Measurements from ENCODE around the gene ASXL1. TPM values are rescaled to one million over a fixed set of nuclear protein-coding genes. Genes with fewer than 3 reads are reported as not detected.

The ASXL1 gene
- total and polyA plus RNA-seq, 9 donors, result 31.6 to 85.1 (median 67.9) TPM

GRCh38 chr20:32356622-32357374 is 1.3 kb upstream of the ASXL1 start:
- Histone ChIP-seq H3K27me3 (no peaks in the 10 kb centered on the region), H3K9me3 (no peaks in the 10 kb centered on the region), H3K4me3 (peak overlapping the region; percentile 87), H3K36me3 (no peaks in the 10 kb centered on the region), H3K27ac (peak overlapping the region in 1 of 2 donors; percentile 96), H3K4me1 (ENCODE audit: insufficient read depth) (peaks cover 7% of the 10 kb centered on the region)
- intact Hi-C loops (cut with DNase I), result loop anchor here in 1 of 4 donors (5.0 kb wide), 1 partner anchor 126 kb away; no protein-coding TSS in a partner anchor
- no peak for DNase-seq
- TF ChIP-seq POLR2A (IDR thresholded peaks at IDR 0.05) (no peak), EP300 (IDR thresholded peaks at IDR 0.05) (no peak), CTCF (IDR thresholded peaks at IDR 0.05) (no peak)
- WGBS, 3 donors, result 10 to 15% (median 12%) methylated on average over 13 of the region's 13 CpGs

GRCh38 chr20:32357375-32357868 is 709 bp upstream of the ASXL1 start:
- 0 to 1% (median 0%) methylated on average over 11 of the region's 11 CpGs for WGBS, 3 donors

GRCh38 chr20:32358632-32358882 is 426 bp downstream of the ASXL1 start:
- no peak for DNase-seq
- TF ChIP-seq CTCF (IDR thresholded peaks at IDR 0.05) (no peak), POLR2A (IDR thresholded peaks at IDR 0.05) (no peak), EP300 (IDR thresholded peaks at IDR 0.05) (no peak)
- H3K4me3 ChIP-seq, result peak overlapping the region; percentile 87
- 0 to 1% (median 0%) methylated on average over 5 to 34 of the region's 35 CpGs for WGBS, 3 donors
- peak overlapping the region; percentile 87 to 96 for H3K27ac ChIP-seq
- H3K36me3 ChIP-seq, result no peaks in the 10 kb centered on the region
- intact Hi-C loops (cut with DNase I), result loop anchor here in 1 of 4 donors (5.0 kb wide), 1 partner anchor 124 kb away; no protein-coding TSS in a partner anchor
- H3K27me3 ChIP-seq, result no peaks in the 10 kb centered on the region
- peaks cover 10% of the 10 kb centered on the region for H3K4me1 ChIP-seq (ENCODE audit: insufficient read depth)
- H3K9me3 ChIP-seq, result no peaks in the 10 kb centered on the region

More at GRCh38 chr20:32357375-32357868, 709 bp upstream of the ASXL1 start:
- Histone ChIP-seq H3K27me3 (no peaks in the 10 kb centered on the region), H3K27ac (peak overlapping the region; percentile 55 to 96), H3K4me1 (ENCODE audit: insufficient read depth) (peaks cover 8% of the 10 kb centered on the region), H3K4me3 (peak overlapping the region; percentile 87), H3K9me3 (no peaks in the 10 kb centered on the region), H3K36me3 (no peaks in the 10 kb centered on the region)
- intact Hi-C loops (cut with DNase I), result loop anchor here in 1 of 4 donors (5.0 kb wide), 1 partner anchor 125 kb away; no protein-coding TSS in a partner anchor
- DNase-seq, result peak in 3 of 5 donors; percentile 33 to 42 (median 37)
- TF ChIP-seq CTCF (IDR thresholded peaks at IDR 0.05), result no peak
- TF ChIP-seq POLR2A (IDR thresholded peaks at IDR 0.05), result no peak
- no peak for TF ChIP-seq EP300 (IDR thresholded peaks at IDR 0.05)

GRCh38 chr20:32358883-32359632 is 927 bp downstream of the ASXL1 start:
- Histone ChIP-seq H3K4me1 (ENCODE audit: insufficient read depth) (peaks cover 12% of the 10 kb centered on the region), H3K36me3 (no peaks in the 10 kb centered on the region), H3K27ac (peak overlapping the region; percentile 87 to 96), H3K4me3 (peak overlapping the region; percentile 87), H3K9me3 (no peaks in the 10 kb centered on the region), H3K27me3 (no peaks in the 10 kb centered on the region)
- intact Hi-C loops (cut with DNase I), result loop anchor here in 1 of 4 donors (5.0 kb wide), 1 partner anchor 123 kb away; no protein-coding TSS in a partner anchor
- 0 to 1% (median 0%) methylated on average over 29 to 43 of the region's 46 CpGs for WGBS, 3 donors
- TF ChIP-seq POLR2A (IDR thresholded peaks at IDR 0.05) (no peak), EP300 (IDR thresholded peaks at IDR 0.05) (no peak), CTCF (IDR thresholded peaks at IDR 0.05) (no peak)
- DNase-seq, result peak; percentile 77 to 87 (median 85)

Data from ovary (tissue), 9 donors.